Liver (tissue), 9 donors: ENCODE data around the gene ZNF710. TPM values are rescaled to one million over a fixed set of nuclear protein-coding genes. Genes with fewer than 3 reads are reported as not detected.

Experiments
- DNase-seq: peaks from one replicate; pipeline ENCODE4 v3.0.0-alpha.2; 2017; ENCODE audit warnings: low spot score
- H3K27ac ChIP-seq, 2 donors: one replicate each; pipeline ENCODE4 v1.7.0; 2013; ENCODE audit warnings: inconsistent platforms in 2 of 2, low read length in 2 of 2, control low read depth in 1 of 2, low read depth in 1 of 2, mild to moderate bottlenecking in 1 of 2
- H3K27me3 ChIP-seq, 4 donors: one replicate each; pipeline versions ENCODE4 v1.6.1 to v1.7.0; 2013; ENCODE audit warnings: low read length in 3 of 4, inconsistent platforms in 1 of 4, mild to moderate bottlenecking in 1 of 4, moderate library complexity in 1 of 4; ENCODE audit not compliant: control insufficient read depth in 4 of 4, insufficient read depth in 4 of 4
- H3K36me3 ChIP-seq, 4 donors: one replicate each; pipeline versions ENCODE4 v1.6.1 to v1.7.0; 2013; ENCODE audit warnings: low read length in 3 of 4, mild to moderate bottlenecking in 3 of 4, low read depth in 1 of 4, moderate library complexity in 1 of 4; ENCODE audit not compliant: control insufficient read depth in 4 of 4, insufficient read depth in 3 of 4
- H3K4me1 ChIP-seq, 4 donors: one replicate each; pipeline versions ENCODE4 v1.6.1 to v1.7.0; 2013; ENCODE audit warnings: low read length in 3 of 4, mild to moderate bottlenecking in 3 of 4, moderate library complexity in 1 of 4; ENCODE audit not compliant: control insufficient read depth in 4 of 4, insufficient read depth in 4 of 4
- H3K4me3 ChIP-seq, 3 donors: one replicate each; pipeline versions ENCODE4 v1.6.1 to v1.7.0; 2013; ENCODE audit warnings: low read length in 3 of 3, control low read depth in 1 of 3, low read depth in 1 of 3, mild to moderate bottlenecking in 1 of 3
- H3K9ac ChIP-seq, 2 donors: one replicate each; pipeline ENCODE4 v1.7.0; 2013; ENCODE audit warnings: low read length in 2 of 2, mild to moderate bottlenecking in 2 of 2, moderate library complexity in 2 of 2, control low read depth in 1 of 2, low read depth in 1 of 2
- H3K9me3 ChIP-seq, 4 donors: one replicate each; pipeline versions ENCODE4 v1.6.1 to v1.7.0; 2013; ENCODE audit warnings: low read length in 3 of 4; ENCODE audit not compliant: control insufficient read depth in 4 of 4
- ATF3 ChIP-seq: IDR thresholded peaks from 2 replicates; pipeline ENCODE4 v1.6.1; 2016; ENCODE audit warnings: antibody characterized with exemption
- CTCF ChIP-seq: fragments of 150-350 bp; IDR thresholded peaks from 2 replicates; pipeline ENCODE4 v1.5.1; 2017; ENCODE audit warnings: improper control_type of control experiment, low read depth, low read length; ENCODE audit not compliant: missing input control
- EGR1 ChIP-seq, 2 donors: IDR thresholded peaks; 2 replicates each; pipeline ENCODE4 v1.6.1; 2016 to 2018; ENCODE audit warnings: antibody characterized with exemption in 2 of 2, low read depth in 2 of 2
- FOXA1 ChIP-seq: IDR thresholded peaks from 2 replicates; pipeline ENCODE4 v1.6.1; 2016; ENCODE audit warnings: antibody characterized with exemption
- FOXA2 ChIP-seq: IDR thresholded peaks from 2 replicates; pipeline ENCODE4 v1.6.1; 2016; ENCODE audit warnings: antibody characterized with exemption
- GABPA ChIP-seq, 2 donors: IDR thresholded peaks in 1 of 2; conservative IDR thresholded peaks in 1 of 2; 2 replicates each; pipeline ENCODE4 v1.6.1; 2016; ENCODE audit warnings: antibody characterized with exemption in 2 of 2, mild to moderate bottlenecking in 1 of 2, moderate library complexity in 1 of 2
- HNF4A ChIP-seq, 2 donors: conservative IDR thresholded peaks; 2 replicates each; pipeline ENCODE4 v1.6.1; 2016; ENCODE audit warnings: antibody characterized with exemption in 2 of 2, mild to moderate bottlenecking in 2 of 2
- HNF4G ChIP-seq: IDR thresholded peaks from 2 replicates; pipeline ENCODE4 v1.6.1; 2016; ENCODE audit warnings: antibody characterized with exemption
- JUND ChIP-seq, 2 donors: IDR thresholded peaks; 2 replicates each; pipeline ENCODE4 v1.6.1; 2016; ENCODE audit warnings: antibody characterized with exemption in 2 of 2
- MAX ChIP-seq: IDR thresholded peaks from 2 replicates; pipeline ENCODE4 v1.6.1; 2016; ENCODE audit warnings: antibody characterized with exemption
- NR2F2 ChIP-seq: IDR thresholded peaks from 2 replicates; pipeline ENCODE4 v1.6.1; 2016; ENCODE audit warnings: antibody characterized with exemption
- RAD21 ChIP-seq, 2 donors: IDR thresholded peaks; 2 replicates each; pipeline ENCODE4 v1.6.1; 2016; ENCODE audit warnings: antibody characterized with exemption in 2 of 2, mild to moderate bottlenecking in 2 of 2
- RXRA ChIP-seq, 2 donors: IDR thresholded peaks; 2 replicates each; pipeline ENCODE4 v1.6.1; 2017 to 2018; ENCODE audit warnings: antibody characterized with exemption in 2 of 2, mild to moderate bottlenecking in 1 of 2
- SP1 ChIP-seq: IDR thresholded peaks from 2 replicates; pipeline ENCODE4 v1.6.1; 2018; ENCODE audit warnings: antibody characterized with exemption, mild to moderate bottlenecking
- TAF1 ChIP-seq: conservative IDR thresholded peaks from 2 replicates; pipeline ENCODE4 v1.6.1; 2016; ENCODE audit warnings: antibody characterized with exemption, mild to moderate bottlenecking
- YY1 ChIP-seq: IDR thresholded peaks from 2 replicates; pipeline ENCODE4 v1.6.1; 2016; ENCODE audit warnings: antibody characterized with exemption, mild to moderate bottlenecking
- ZBTB33 ChIP-seq: IDR thresholded peaks from 2 replicates; pipeline ENCODE4 v1.6.1; 2016; ENCODE audit warnings: antibody characterized with exemption
- WGBS: extraction: QIAGEN DNeasy Blood & Tissue Kit; methylation state at CpG from one replicate; pipeline ENCODE4 v1.1.7; 2013; 5-methylcytosine and 5-hydroxymethylcytosine counted together
- polyA plus RNA-seq, 2 donors: library from polyadenylated mRNA; stranded (reverse) in 1 of 2; unstranded in 1 of 2; fragments of 200-250 nt in 1 of 2; fragments of >200 nt in 1 of 2; fragmentation: Nextera tagmentation in 1 of 2; extraction: Ambion mirVana in 1 of 2; gene quantifications; one replicate each; pipeline versions ENCODE4 v1.2.1 to v1.2.3, GENCODE V29; 2013 to 2015
- total RNA-seq, 2 donors: library from RNA; depleted of rRNA; stranded (reverse); fragments of >200 nt; gene quantifications; one replicate each; pipeline ENCODE4 v1.2.3, GENCODE V29; 2014
- donor health status: healthy.
- donor health status: healthy.
- donor health status: healthy.
- donor health status: healthy.
- donor health status: healthy.

ZNF710 gene
- total and polyA plus RNA-seq, 4 donors: 1.9 to 15.3 (median 5.4) TPM

GRCh38 chr15:89982315-89983055 is 18.6 kb upstream of the ZNF710 start:
- no peak overlapping the region for H3K4me3 ChIP-seq
- H3K27ac ChIP-seq: no peak overlapping the region
- H3K9me3 ChIP-seq: no peaks in the 10 kb centered on the region
- no peaks in the 10 kb centered on the region for H3K36me3 ChIP-seq
- no peak overlapping the region for H3K9ac ChIP-seq
- no peak for DNase-seq
- H3K4me1 ChIP-seq: no peaks in the 10 kb centered on the region
- H3K27me3 ChIP-seq: no peaks in the 10 kb centered on the region
- WGBS: 76% methylated on average over 7 of the region's 7 CpGs
- TF ChIP-seq ZBTB33 (no peak), HNF4A (conservative IDR thresholded peaks at IDR 0.05) (no peak), YY1 (no peak), SP1 (no peak), NR2F2 (no peak), CTCF (no peak), HNF4G (no peak), MAX (no peak), RXRA (IDR thresholded peaks at IDR 0.05) (no peak), GABPA (IDR thresholded peaks at IDR 0.05 in 1 of 2, conservative IDR thresholded peaks at IDR 0.05 in 1 of 2) (no peak), EGR1 (IDR thresholded peaks at IDR 0.05; ENCODE audit: low read depth in 2 of 2) (no peak), ATF3 (no peak), JUND (IDR thresholded peaks at IDR 0.05) (no peak), FOXA1 (no peak), FOXA2 (no peak)

- 96% methylated on average over 2 of the region's 2 CpGs for WGBS
- no peak overlapping the region for H3K9ac ChIP-seq
- no peak for DNase-seq
- H3K4me3 ChIP-seq: no peak overlapping the region
- no peak for TF ChIP-seq ZBTB33
- TF ChIP-seq MAX: no peak
- TF ChIP-seq RAD21 (IDR thresholded peaks at IDR 0.05): no peak
- TF ChIP-seq ATF3: no peak
- TF ChIP-seq TAF1: no peak
- H3K27me3 ChIP-seq: no peaks in the 10 kb centered on the region
- no peaks in the 10 kb centered on the region for H3K9me3 ChIP-seq
- H3K4me1 ChIP-seq: no peaks in the 10 kb centered on the region
- H3K36me3 ChIP-seq: no peaks in the 10 kb centered on the region
- no peak overlapping the region for H3K27ac ChIP-seq
These were observed 17.1 kb upstream of the ZNF710 start for GRCh38 chr15:89984001-89984400.
